HG02884 (cell line): ENCODE results near the gene RPP25L.

Source experiments
- ATAC-seq: cut with Tn5 transposase; IDR thresholded peaks from one replicate; pipeline ENCODE4 v1.9.1; 2021; ENCODE audit warnings: mild to moderate bottlenecking, moderate library complexity; ENCODE audit not compliant: unreplicated experiment

RPP25L gene

DNA sequence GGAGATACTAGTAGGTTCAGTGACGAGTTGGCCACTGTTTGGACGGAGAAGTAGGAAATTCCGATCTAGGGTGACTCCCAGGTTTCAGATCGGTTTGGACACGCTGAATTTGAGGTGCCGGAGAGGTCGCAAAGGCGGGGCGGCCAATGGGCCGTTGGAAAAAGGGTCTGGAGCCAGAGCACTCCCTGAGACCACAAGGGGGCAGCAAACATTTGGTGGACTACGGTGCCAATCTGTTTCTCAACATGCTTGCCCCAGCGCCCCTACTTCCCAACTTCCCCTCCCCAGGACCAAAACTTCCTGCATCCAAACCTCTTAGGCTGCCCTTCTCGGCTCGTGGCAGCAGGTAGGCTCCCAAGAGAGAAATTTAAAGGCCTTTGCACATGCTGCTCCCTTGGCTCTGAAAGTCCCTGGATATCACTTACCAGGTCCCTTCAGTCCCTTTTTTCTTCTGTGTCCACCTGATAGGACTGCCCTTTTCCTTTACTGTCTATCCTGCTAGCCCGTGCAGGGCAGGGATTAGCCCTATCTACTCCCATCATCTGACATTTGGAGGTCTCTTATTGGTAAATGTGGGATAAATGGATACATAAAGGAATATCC is 992 bp upstream of the RPP25L start:
- ATAC-seq, result no peak

DNA sequence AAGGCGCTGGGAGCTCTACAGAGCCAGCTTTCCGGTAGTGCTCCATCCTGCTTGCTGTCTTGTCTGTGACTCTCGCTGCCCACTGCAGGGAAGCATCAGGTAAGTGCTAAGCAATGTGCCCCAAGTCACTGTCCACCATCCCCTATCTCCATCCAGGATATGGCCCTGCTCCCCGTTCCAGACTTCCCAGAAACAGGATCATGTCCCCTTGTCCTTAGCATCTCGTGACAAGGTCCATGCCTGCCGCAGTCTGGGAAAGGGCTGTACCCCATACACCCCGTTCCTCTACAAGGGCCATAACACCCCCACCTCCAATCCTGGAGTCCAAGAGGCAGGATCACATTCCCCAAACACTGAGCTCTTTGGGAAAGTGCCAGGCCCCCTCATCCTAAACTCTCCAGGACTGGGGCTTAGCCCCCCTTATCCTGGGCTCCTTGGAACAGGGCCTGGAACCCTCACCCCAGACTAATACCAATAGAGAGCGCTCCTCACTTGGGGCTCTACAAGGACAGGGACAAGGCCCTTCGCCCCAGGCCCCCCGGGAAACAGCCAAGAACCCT is 566 bp downstream of the RPP25L start:
- ATAC-seq, result no peak

DNA sequence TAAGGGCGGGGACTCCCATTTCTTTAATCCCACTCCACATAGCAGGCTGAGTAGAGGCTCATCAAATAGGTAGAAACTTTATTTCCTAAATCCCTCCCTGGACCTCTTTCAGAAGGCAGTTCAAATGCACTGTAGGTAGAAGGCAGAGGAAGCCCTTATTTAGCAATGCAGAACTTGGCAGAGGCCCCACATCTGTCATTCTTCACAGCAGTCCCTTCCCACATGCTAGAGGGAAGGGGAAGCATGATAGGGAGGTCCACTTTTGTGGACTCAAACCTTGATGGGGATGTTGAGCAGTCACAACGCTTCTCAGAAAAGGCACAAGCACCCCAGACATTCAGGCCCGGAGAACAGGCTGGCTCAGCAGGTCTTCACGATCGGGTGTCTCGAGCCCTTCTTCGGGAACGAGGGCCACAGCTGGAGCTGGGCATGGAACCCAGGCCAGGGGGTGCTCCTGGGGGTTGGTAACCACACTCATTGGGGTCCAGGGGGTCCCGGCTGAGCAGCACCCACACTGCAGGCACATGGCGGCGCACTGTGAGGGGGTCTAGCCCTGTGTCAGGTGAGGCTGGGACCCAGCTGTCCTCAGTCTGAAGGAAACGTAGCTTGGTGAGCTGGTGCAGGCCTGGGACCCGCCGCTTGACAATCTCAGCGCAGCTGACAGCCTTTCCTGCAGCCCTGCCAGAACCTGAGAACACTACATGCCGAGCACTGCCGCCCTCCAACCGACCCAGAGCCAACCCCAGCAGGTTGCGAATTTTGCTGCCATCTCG is 1.3 kb downstream of the RPP25L start:
- no peak for ATAC-seq

DNA sequence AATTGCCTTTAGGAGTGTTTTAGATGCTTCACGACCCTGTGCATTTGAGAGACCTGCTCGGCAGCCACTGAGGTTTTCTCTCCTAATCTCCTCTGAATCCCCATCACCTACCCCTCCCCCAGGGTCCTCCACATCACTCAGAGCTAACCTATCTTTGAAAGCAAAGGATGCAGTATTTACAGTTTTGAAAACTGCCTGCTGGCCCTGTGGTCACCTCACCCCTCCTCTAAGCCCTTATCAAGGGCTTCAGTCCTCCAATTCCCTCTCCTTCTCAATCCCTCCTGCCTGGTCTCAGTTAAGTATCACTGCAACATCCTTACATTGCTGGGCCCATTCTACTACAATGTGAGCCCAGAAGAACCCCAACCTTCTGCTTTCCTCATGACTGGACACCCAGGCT is 4.6 kb downstream of the RPP25L start:
- ATAC-seq, result no peak

DNA sequence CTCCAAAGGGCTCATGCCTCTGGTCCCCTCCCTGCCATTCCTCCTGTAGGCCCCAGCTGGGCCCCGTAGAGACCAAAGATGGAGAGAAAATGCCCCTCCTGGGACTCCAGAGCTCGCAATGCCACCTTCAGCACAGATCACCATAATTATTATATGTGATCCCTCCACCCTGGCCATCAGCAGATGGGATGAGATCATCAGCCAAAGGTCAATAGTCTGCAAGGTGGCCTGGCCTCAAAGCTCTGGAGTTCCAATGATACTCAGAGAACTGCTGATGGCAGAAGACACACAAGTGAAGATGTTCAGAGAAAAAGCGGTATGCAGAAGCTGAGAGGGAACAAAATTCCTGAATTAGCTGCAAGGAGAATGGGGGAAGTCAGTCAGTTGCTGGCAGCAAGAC is 5.0 kb downstream of the RPP25L start:
- ATAC-seq, result no peak

DNA sequence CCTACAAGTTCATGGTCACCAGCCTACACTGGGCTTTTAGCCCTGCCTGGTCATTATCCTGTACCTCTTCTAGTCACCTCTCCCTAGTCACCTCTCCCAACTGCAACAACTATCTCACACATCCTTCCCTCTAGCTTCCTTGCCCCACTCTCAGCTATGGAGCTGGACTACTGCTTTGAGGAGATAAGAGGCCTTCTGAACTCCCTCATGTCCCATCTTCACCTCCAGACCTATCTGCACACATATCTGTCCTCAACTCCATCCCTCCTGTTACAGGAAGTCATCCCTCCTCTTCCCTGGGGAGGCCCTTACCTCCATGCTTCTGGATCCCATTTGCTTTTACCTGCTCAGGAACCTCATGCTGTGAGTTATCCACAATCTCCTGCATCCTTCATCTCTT is 5.7 kb downstream of the RPP25L start:
- no peak for ATAC-seq

DNA sequence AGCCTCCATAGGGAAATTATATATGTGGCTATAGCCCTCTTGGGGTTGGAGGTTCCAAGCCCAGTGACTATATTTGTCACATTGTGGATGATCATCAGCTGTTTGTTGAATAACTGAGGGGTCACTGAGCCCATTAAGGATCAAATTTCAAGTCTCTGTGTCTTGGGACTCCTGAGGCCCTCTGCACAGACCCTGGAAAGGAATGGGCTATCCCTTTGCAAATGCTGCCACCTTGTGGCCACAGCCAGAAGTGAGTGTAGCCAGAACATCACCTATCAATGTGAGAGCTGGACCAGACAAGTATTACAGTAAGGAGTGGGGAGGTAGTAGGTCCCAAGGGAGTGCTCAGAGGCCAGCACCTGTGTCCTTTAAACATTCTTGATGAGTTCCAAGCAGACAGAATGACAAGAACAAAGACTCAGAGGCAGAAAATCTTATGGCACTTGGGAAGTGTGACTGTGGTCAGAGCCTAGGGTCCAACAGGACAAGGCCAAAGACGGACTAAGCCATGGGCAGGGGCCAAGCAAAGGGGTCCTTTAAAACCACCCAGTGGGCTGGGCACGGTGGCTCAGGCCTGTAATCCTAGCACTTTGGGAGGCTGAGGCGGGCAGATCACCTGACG is 8.2 kb downstream of the RPP25L start:
- ATAC-seq, result peak; percentile 70

DNA sequence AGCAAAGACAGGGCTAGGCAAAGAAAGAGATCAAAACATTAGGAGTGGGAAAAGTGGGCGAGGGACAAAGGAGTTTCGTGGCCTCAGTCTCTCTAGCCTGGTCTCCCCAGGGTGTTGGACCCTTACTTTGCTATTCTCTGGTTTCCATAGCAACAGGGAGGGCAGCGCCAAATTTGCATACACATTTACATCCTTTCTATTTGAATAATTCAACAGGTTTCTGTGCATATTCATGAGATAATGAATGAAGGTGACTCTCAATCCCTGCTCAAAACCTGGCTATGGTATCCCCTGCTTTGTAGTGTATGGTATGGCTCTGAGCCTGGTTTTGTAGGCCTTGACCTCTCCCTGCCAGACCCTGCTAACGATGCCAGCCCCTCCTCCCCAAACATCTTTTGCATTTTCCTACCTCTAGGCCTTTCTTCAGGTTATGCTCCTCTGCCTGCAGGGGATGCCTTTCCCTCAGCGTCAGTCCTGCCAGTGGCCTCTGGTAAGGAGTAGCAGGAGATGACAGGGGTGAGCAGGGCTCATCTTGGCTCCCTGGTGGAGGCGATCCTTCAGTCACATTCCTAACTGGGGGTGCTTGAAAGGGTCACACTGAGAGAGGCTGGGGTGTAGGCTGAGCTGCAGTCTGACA is 9.8 kb downstream of the RPP25L start:
- ATAC-seq, result no peak

DNA sequence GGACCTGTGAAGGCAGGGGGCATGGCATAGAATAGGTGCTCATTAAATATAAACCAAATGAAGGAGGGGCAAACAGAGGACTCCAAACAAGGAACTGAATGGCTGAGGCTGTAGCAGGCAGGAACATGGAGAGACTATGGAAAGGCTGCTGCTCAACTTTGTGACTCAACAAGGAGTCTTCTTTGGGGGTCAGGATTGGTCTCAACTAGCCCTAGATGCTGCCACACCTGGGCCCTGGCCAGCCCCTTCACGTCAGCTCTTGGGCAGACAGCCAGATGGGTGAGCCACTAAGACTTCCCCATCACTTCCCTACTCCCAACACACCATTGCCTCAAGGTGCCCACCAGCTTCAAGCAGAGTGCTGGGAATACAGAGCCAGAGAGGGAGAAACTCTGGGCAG is 11.0 kb downstream of the RPP25L start:
- no peak for ATAC-seq

DNA sequence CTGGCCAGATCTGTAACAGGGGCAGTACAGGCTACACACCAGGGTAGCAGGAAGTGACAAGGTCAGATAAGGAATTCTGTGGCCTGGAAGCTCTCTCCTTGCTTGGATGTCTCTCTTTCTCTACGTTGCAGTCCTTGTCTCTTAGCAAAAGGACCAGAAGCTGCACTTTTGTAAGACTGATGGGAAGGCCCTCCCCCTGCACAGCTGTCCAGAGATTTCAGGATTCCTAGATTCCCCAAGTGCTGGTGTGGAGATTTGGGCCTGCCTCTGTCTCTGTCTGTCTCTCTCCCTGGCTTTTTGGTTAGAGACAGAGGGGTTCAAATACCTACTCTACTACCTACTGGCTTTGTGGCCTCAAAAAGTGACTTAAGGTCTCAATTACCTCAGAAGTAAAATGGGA is 12.4 kb downstream of the RPP25L start:
- no peak for ATAC-seq

DNA sequence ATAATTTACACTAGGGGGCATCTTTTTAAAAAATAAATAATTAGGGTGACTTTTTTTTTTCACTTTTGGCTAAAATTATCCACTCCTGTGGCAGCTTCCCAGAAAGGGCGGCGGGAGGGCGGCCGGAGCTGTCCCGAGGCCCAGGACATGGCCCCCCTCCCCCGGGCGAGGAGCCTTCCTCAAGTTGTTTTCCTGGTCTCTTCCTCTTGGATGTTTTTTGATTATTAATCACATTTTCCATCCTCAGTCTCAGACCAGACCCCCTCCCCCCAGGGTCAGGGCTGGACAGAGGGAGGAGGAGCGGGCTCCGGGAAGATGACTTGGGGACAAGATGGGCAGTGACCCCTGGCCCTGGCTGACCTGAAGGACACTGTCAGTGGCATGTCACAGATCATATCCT is 17.7 kb downstream of the RPP25L start:
- ATAC-seq, result no peak

DNA sequence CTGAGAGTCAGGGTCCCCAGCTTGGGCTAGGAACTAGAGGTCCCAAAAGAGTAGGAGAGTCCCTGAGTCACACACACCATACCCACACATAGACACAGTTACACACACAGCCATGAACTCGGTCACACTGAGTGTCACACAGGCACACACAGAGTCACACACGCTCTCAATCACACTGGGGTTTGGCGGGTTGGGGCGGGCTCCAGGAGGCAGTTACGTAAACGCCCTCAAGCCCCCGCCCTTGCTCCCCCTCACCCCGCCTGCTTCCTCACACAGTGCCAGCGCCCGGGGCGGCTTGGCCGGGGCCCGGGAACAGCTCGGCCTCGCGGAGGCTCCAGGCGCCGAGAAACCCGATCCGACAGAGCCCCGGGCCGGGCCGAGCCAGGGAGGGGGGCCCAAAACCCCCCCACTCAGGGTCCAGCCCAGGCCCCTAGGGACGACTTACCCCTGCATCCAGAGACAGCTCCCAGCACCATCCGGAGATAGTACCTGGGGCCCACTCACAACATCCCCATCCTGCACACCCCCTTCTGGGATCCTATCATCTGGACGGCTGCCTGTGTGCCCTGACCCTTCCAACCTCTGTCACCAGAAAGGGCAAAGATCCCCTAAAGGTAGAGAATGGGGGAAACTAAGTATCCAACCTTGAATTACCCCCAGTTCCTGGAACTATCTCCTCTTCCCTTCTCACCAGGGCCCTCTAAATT is 18.8 kb downstream of the RPP25L start:
- no peak for ATAC-seq

DNA sequence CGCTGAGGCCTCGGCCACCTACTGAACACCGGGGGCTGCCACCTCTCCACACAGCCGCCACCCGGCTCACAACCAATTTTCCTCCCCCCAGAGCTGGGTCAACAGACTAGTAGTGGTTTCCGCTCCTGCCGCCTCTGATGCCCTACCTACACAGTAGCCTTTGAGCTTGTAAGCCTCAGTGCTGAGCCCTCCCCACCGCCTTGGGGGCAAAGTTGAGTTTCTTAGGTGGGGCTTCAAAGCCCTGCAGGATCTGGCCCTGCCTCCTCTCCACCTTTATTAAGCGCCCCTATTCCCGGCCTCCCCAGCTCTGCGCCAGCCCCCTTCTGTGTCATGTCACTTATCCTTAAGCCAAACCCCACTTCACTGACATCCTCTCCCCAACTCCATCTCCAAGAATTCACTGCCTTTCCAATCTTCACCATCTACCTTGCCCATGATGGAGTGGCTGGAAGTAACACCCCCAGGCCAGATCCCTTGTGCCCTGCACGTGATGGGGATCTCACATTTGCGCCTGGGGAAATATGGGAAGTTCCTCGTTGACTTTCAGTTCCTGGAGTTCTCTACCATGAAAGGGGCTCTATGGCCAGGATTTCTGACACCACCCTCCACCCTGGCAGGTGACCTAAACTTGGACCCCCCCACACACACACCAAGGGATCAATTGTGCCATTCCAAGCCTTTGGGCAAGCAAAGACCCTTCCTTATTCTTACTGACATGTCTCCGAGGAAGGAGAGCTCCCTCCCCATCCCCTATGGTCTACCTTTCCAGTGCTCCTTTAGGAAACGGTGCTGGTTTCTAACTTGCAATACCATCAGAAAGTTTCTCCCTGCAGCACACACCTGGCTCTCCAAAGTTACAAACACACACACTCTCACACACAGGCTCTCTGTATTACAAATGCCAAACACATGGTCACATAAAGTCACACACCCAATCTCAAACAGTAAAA is 19.7 kb downstream of the RPP25L start:
- no peak for ATAC-seq

DNA sequence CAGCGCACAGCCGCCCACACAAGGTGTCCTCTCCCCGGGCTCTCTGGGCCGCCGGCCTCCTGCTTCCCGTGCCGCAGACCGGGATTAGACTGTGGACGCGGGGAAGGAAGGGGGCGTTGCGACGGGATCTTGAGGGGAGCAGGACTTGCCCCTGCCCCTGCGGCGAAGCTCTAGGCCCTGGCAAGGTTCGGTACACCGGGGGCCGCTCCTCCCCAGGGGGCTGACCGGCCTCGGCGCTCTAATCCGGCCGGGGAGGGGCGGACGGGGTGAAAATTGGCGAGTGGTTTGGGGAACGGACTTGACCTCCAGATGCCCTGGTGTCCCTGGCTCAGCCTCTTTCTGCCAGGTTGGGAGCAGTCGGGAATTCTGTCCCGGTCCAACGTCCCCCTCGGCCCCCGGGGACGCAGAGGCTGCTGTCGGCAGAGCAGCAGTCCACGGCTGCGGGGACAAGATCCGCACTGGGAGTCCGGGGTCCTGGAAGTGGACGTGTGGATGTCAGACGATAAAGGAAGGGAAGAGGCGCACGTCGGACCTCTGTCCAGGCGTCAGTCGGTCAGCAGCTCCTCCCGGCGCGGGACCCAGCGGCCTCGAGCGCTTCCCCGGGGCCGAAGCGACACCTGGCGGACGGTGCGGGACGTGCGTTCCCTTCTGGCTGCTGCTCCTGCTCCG is 20.5 kb downstream of the RPP25L start:
- ATAC-seq, result no peak

DNA sequence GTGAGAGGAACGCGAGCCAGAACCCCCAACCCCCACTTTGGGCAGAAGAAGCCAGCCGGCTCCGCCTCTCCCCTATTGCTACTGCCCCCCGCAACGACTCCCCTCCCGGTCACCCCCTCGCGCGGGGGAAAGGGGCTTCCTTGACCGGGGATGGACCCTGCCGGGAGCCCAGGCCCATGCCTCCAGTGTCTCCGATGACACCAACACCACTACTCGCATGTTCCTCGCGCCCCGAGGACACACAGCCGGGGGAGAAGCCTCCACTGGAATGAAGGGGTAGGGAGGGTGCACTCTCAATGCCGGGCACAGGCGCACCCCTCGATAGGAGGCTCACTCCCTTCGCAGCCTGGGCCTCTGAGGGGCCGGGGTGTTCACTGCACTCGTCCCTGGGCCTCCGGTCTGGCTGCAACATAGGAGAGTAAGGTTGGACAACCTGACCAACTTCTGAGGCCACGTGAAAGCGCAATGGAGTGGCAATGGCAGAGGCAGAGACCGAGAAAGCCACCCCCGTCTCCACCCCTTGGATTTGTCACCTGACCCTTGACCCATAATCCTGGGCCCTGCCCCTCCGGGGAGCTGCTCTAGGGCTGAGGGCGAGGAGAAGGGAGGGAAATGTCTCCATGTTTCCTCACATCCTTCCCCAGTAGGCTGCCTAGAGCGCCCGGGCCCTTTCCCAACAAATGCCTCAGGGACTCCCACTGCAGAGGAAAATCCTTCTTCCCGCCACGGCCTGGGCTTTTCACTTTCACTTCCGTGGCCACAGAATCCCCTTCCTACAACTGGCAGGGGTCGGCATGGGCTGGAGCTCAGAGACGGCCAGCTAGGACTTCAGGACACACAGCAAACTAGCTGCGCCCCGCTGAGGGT is 21.3 kb downstream of the RPP25L start:
- ATAC-seq, result no peak

DNA sequence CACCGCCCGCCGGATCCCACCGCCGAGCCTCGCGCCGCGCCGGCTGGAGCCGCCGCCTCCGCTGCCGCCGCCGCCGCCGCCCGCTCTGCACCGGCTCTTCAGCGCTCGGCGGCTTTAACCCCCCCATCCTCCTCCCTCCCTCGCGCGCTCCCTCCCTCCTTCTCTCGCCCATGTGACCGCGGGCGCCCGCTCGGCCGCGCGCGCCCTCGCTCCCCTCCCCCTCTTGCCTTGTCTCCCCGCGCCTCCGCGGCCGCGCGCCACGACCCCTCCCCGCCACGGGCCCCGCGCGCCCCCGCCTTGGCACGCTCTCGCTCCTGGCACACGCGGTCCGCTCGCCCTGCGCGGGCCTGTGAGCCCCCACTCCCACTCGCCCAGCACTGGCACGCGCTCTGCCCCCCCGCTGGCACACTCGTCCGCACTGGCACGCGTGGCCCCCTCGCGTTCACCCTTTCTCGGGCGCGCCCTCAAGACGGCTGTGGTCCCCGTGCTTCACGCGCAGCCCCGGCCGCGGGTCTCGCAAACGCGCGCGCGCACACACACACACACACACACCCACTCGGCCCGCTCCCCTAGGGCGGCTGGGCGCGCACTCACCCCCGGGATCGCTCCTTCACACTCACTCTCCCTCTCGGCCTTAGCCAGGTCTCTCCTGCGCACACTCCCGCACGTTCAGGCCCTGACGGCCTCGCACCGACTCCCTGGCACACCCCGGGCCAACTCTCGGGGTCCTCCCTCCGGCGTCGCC is 22.1 kb downstream of the RPP25L start, which contains the start of gene CNTFR:
Gene CNTFR, minus strand, starts transcription at position 89 of the 745 bp plus-strand sequence. CDS start 20,743 bp downstream, outside the sequence.
- ATAC-seq, result no peak
